Right lobe of liver (tissue), 4 donors: ENCODE measurements around the gene AHI1.

ENCODE experiments used
- CTCF ChIP-seq, 4 donors: fragments of 200-600 bp in 3 of 4; fragments of 450-650 bp in 1 of 4; IDR thresholded peaks; one replicate each; pipeline versions ENCODE4 v1.5.1 to v1.8.0; 2016 to 2022; ENCODE audit warnings: antibody characterized with exemption in 4 of 4, mild to moderate bottlenecking in 2 of 4
- POLR2A ChIP-seq: fragments of 450-650 bp; IDR thresholded peaks from one replicate; pipeline ENCODE4 v1.6.1; 2017; ENCODE audit warnings: antibody characterized with exemption, mild to moderate bottlenecking
- donor health status: DM: no; HTN: no; CAD: no.
- donor health status: DM: no; HTN: no; CAD: no.
- donor health status: DM: no; HTN: yes; CAD: no.

GRCh38 chr6:135347887-135348286, 149.7 kb downstream of the AHI1 start:
- TF ChIP-seq CTCF (IDR thresholded peaks at IDR 0.05) (no peak), POLR2A (no peak)
